ENCODE data around the gene ARPC2. TPM values are rescaled to one million over a fixed set of nuclear protein-coding genes. Genes with fewer than 3 reads are reported as not detected.

ARPC2 gene
- total and polyA plus RNA-seq, 2 of the 13 experiments (the other 11 are each of a cell fraction or from before 2014, with no cell fraction given) = 168 to 303 TPM

- TF ChIP-seq, protein P1, sequence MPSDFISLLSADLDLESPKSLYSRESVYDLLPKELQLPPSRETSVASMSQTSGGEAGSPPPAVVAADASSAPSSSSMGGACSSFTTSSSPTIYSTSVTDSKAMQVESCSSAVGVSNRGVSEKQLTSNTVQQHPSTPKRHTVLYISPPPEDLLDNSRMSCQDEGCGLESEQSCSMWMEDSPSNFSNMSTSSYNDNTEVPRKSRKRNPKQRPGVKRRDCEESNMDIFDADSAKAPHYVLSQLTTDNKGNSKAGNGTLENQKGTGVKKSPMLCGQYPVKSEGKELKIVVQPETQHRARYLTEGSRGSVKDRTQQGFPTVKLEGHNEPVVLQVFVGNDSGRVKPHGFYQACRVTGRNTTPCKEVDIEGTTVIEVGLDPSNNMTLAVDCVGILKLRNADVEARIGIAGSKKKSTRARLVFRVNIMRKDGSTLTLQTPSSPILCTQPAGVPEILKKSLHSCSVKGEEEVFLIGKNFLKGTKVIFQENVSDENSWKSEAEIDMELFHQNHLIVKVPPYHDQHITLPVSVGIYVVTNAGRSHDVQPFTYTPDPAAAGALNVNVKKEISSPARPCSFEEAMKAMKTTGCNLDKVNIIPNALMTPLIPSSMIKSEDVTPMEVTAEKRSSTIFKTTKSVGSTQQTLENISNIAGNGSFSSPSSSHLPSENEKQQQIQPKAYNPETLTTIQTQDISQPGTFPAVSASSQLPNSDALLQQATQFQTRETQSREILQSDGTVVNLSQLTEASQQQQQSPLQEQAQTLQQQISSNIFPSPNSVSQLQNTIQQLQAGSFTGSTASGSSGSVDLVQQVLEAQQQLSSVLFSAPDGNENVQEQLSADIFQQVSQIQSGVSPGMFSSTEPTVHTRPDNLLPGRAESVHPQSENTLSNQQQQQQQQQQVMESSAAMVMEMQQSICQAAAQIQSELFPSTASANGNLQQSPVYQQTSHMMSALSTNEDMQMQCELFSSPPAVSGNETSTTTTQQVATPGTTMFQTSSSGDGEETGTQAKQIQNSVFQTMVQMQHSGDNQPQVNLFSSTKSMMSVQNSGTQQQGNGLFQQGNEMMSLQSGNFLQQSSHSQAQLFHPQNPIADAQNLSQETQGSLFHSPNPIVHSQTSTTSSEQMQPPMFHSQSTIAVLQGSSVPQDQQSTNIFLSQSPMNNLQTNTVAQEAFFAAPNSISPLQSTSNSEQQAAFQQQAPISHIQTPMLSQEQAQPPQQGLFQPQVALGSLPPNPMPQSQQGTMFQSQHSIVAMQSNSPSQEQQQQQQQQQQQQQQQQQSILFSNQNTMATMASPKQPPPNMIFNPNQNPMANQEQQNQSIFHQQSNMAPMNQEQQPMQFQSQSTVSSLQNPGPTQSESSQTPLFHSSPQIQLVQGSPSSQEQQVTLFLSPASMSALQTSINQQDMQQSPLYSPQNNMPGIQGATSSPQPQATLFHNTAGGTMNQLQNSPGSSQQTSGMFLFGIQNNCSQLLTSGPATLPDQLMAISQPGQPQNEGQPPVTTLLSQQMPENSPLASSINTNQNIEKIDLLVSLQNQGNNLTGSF (CRISPR knock-in tag; IDR thresholded peaks at IDR 0.05) = 0 out of 2 replicates have a peak, but pooled peaks have one; percentile 2
- TF ChIP-seq ZHX2 (IDR thresholded peaks at IDR 0.05; ENCODE audit: low read depth) (no peak), ZHX2 (CRISPR knock-in tag; IDR thresholded peaks at IDR 0.05; ENCODE audit: borderline replicate concordance) (no peak), ZSCAN12 (CRISPR knock-in tag; IDR thresholded peaks at IDR 0.05) (no peak), MEF2D (CRISPR knock-in tag; IDR thresholded peaks at IDR 0.05) (no peak), E2F1 (CRISPR knock-in tag; IDR thresholded peaks at IDR 0.05) (no peak), TBL1XR1 (IDR thresholded peaks at IDR 0.05; ENCODE audit: borderline replicate concordance, low read length, partially characterized antibody) (no peak), ZNF564 (CRISPR knock-in tag; IDR thresholded peaks at IDR 0.05) (0 out of 2 replicates have a peak, but pooled peaks have one; percentile 20)
- TF ChIP-seq, protein P2, sequence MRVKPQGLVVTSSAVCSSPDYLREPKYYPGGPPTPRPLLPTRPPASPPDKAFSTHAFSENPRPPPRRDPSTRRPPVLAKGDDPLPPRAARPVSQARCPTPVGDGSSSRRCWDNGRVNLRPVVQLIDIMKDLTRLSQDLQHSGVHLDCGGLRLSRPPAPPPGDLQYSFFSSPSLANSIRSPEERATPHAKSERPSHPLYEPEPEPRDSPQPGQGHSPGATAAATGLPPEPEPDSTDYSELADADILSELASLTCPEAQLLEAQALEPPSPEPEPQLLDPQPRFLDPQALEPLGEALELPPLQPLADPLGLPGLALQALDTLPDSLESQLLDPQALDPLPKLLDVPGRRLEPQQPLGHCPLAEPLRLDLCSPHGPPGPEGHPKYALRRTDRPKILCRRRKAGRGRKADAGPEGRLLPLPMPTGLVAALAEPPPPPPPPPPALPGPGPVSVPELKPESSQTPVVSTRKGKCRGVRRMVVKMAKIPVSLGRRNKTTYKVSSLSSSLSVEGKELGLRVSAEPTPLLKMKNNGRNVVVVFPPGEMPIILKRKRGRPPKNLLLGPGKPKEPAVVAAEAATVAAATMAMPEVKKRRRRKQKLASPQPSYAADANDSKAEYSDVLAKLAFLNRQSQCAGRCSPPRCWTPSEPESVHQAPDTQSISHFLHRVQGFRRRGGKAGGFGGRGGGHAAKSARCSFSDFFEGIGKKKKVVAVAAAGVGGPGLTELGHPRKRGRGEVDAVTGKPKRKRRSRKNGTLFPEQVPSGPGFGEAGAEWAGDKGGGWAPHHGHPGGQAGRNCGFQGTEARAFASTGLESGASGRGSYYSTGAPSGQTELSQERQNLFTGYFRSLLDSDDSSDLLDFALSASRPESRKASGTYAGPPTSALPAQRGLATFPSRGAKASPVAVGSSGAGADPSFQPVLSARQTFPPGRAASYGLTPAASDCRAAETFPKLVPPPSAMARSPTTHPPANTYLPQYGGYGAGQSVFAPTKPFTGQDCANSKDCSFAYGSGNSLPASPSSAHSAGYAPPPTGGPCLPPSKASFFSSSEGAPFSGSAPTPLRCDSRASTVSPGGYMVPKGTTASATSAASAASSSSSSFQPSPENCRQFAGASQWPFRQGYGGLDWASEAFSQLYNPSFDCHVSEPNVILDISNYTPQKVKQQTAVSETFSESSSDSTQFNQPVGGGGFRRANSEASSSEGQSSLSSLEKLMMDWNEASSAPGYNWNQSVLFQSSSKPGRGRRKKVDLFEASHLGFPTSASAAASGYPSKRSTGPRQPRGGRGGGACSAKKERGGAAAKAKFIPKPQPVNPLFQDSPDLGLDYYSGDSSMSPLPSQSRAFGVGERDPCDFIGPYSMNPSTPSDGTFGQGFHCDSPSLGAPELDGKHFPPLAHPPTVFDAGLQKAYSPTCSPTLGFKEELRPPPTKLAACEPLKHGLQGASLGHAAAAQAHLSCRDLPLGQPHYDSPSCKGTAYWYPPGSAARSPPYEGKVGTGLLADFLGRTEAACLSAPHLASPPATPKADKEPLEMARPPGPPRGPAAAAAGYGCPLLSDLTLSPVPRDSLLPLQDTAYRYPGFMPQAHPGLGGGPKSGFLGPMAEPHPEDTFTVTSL (CRISPR knock-in tag; IDR thresholded peaks at IDR 0.05; ENCODE audit: borderline replicate concordance) = 0 out of 2 replicates have a peak, but pooled peaks have one; percentile 43
These were observed 53.9 kb downstream of the ARPC2 start (continued) for GRCh38 chr2:218270721-218271486.
